Measurements from ENCODE around the gene VEGFD.

The VEGFD gene

GRCh38 chrX:15395789-15396188, 11.6 kb upstream of the VEGFD start:
- no peak overlapping the region for H3K27ac ChIP-seq (ENCODE audit: low read depth, low read length, poor library complexity, severe bottlenecking)
- no peaks in the 10 kb centered on the region for H3K79me2 ChIP-seq (ENCODE audit: insufficient read depth, low read length)
- TF ChIP-seq CTCF (IDR thresholded peaks at IDR 0.05; ENCODE audit: low read length): no peak
- no peak for TF ChIP-seq EZH2 (IDR thresholded peaks at IDR 0.05; ENCODE audit: borderline replicate concordance, low read length)
- H3K4me3 ChIP-seq (ENCODE audit: low read depth, low read length, poor library complexity, severe bottlenecking): no peak overlapping the region
- H3K36me3 ChIP-seq (ENCODE audit: insufficient read depth, low read length): no peaks in the 10 kb centered on the region
- H3K9me2 ChIP-seq (ENCODE audit: low read depth, low read length): no peaks in the 10 kb centered on the region
- no peaks in the 10 kb centered on the region for H3K4me1 ChIP-seq (ENCODE audit: insufficient read depth, low read length, severe bottlenecking)
- no peaks in the 10 kb centered on the region for H3F3A ChIP-seq (ENCODE audit: insufficient read depth, low read length)
- no peaks in the 10 kb centered on the region for H3K27me3 ChIP-seq (ENCODE audit: insufficient read depth, low read length)
- no peaks in the 10 kb centered on the region for H3K9me3 ChIP-seq (ENCODE audit: low read length)
- H4K20me1 ChIP-seq (ENCODE audit: insufficient read depth, low read length): no peaks in the 10 kb centered on the region
- no peak overlapping the region for H3K4me2 ChIP-seq (ENCODE audit: low read length)
- no peak overlapping the region for H3K9ac ChIP-seq (ENCODE audit: low read length)
- H2AFZ ChIP-seq (ENCODE audit: low read length): no peak overlapping the region

- Histone ChIP-seq H3F3A (ENCODE audit: insufficient read depth, low read length) (no peaks in the 10 kb centered on the region), H2AFZ (ENCODE audit: low read length) (no peak overlapping the region), H3K79me2 (ENCODE audit: insufficient read depth, low read length) (no peaks in the 10 kb centered on the region), H3K36me3 (ENCODE audit: insufficient read depth, low read length) (no peaks in the 10 kb centered on the region), H4K20me1 (ENCODE audit: insufficient read depth, low read length) (no peaks in the 10 kb centered on the region), H3K27ac (ENCODE audit: low read depth, low read length, poor library complexity, severe bottlenecking) (no peak overlapping the region), H3K9me2 (ENCODE audit: low read depth, low read length) (no peaks in the 10 kb centered on the region), H3K4me1 (ENCODE audit: insufficient read depth, low read length, severe bottlenecking) (no peaks in the 10 kb centered on the region), H3K9me3 (ENCODE audit: low read length) (no peaks in the 10 kb centered on the region), H3K9ac (ENCODE audit: low read length) (no peak overlapping the region), H3K27me3 (ENCODE audit: insufficient read depth, low read length) (no peaks in the 10 kb centered on the region), H3K4me2 (ENCODE audit: low read length) (no peak overlapping the region), H3K4me3 (ENCODE audit: low read depth, low read length, poor library complexity, severe bottlenecking) (no peak overlapping the region)
- TF ChIP-seq CTCF (IDR thresholded peaks at IDR 0.05; ENCODE audit: low read length) (no peak), EZH2 (IDR thresholded peaks at IDR 0.05; ENCODE audit: borderline replicate concordance, low read length) (no peak)
Measured at GRCh38 chrX:15391850-15392249, 7.6 kb upstream of the VEGFD start.

- H3K27ac ChIP-seq (ENCODE audit: low read depth, low read length, poor library complexity, severe bottlenecking): no peak overlapping the region
- no peaks in the 10 kb centered on the region for H3K79me2 ChIP-seq (ENCODE audit: insufficient read depth, low read length)
- H3K9me3 ChIP-seq (ENCODE audit: low read length): no peaks in the 10 kb centered on the region
- TF ChIP-seq CTCF (IDR thresholded peaks at IDR 0.05; ENCODE audit: low read length) (peak; percentile 8; the same call in 1 of the 2 replicates), EZH2 (IDR thresholded peaks at IDR 0.05; ENCODE audit: borderline replicate concordance, low read length) (no peak)
- H2AFZ ChIP-seq (ENCODE audit: low read length): no peak overlapping the region
- H3F3A ChIP-seq (ENCODE audit: insufficient read depth, low read length): no peaks in the 10 kb centered on the region
- no peaks in the 10 kb centered on the region for H3K4me1 ChIP-seq (ENCODE audit: insufficient read depth, low read length, severe bottlenecking)
- no peak overlapping the region for H3K4me3 ChIP-seq (ENCODE audit: low read depth, low read length, poor library complexity, severe bottlenecking)
- no peaks in the 10 kb centered on the region for H3K27me3 ChIP-seq (ENCODE audit: insufficient read depth, low read length)
- H3K36me3 ChIP-seq (ENCODE audit: insufficient read depth, low read length): no peaks in the 10 kb centered on the region
- H3K4me2 ChIP-seq (ENCODE audit: low read length): no peak overlapping the region
- H3K9ac ChIP-seq (ENCODE audit: low read length): no peak overlapping the region
- H3K9me2 ChIP-seq (ENCODE audit: low read depth, low read length): no peaks in the 10 kb centered on the region
- no peaks in the 10 kb centered on the region for H4K20me1 ChIP-seq (ENCODE audit: insufficient read depth, low read length)
Measured at GRCh38 chrX:15382813-15383212, 1.4 kb downstream of the VEGFD start.
